ENCODE results near the gene RAD51B. TPM values are rescaled to one million over a fixed set of nuclear protein-coding genes. Genes with fewer than 3 reads are reported as not detected.

The RAD51B gene
- total RNA-seq, 1 experiment from 2014 or later = 8.5 TPM

GRCh38 chr14:68671909-68672308 lies 852.3 kb downstream of the RAD51B start:
- Histone ChIP-seq H3K27ac (ENCODE audit: low read length) (no peak overlapping the region), H3K36me3 (ENCODE audit: control insufficient read depth, insufficient read depth, low read length) (no peaks in the 10 kb centered on the region), H3K27me3 (ENCODE audit: control insufficient read depth, insufficient read depth, low read length) (no peaks in the 10 kb centered on the region), H3K4me1 (ENCODE audit: control insufficient read depth, insufficient read depth, low read length) (no peaks in the 10 kb centered on the region), H3K9me3 (ENCODE audit: control insufficient read depth, insufficient read depth, low read depth, low read length) (no peaks in the 10 kb centered on the region), H3K4me3 (ENCODE audit: low read depth in 2 of 2, low read length in 2 of 2) (no peak overlapping the region)
- no peak for DNase-seq (ENCODE audit: low read depth, low spot score)
- CTCF ChIA-PET = no interaction called here
- no peak for ATAC-seq
- in situ Hi-C loops (cut with HindIII; ENCODE audit: low pct_unique_long_range_greater_than_20kb, low sequenced_read_pairs) = no loop called here
- TF ChIP-seq REST (IDR thresholded peaks at IDR 0.05; ENCODE audit: insufficient read depth in 1 of 2, low read depth in 2 of 2, low read length in 1 of 2) (no peak), CTCF (IDR thresholded peaks at IDR 0.05) (no peak), POLR2AphosphoS5 (IDR thresholded peaks at IDR 0.05; ENCODE audit: low read depth, low read length) (no peak), TCF7L2 (IDR thresholded peaks at IDR 0.05; ENCODE audit: low read depth, low read length) (no peak), SIN3A (IDR thresholded peaks at IDR 0.05; ENCODE audit: borderline replicate concordance, insufficient read depth, low read depth, low read length) (no peak)
- intact Hi-C loops (cut with micrococcal nuclease; ENCODE audit: unreplicated experiment) = no loop called here
- BruUV-seq (replicated peaks) = no TSS peak
- POLR2A ChIA-PET = no interaction called here

- Histone ChIP-seq H3K36me3 (ENCODE audit: control insufficient read depth, insufficient read depth, low read length) (no peaks in the 10 kb centered on the region), H3K9me3 (ENCODE audit: control insufficient read depth, insufficient read depth, low read depth, low read length) (no peaks in the 10 kb centered on the region), H3K27ac (ENCODE audit: low read length) (no peak overlapping the region), H3K4me3 (ENCODE audit: low read depth in 2 of 2, low read length in 2 of 2) (no peak overlapping the region), H3K27me3 (ENCODE audit: control insufficient read depth, insufficient read depth, low read length) (no peaks in the 10 kb centered on the region), H3K4me1 (ENCODE audit: control insufficient read depth, insufficient read depth, low read length) (no peaks in the 10 kb centered on the region)
- BruUV-seq (replicated peaks) = no TSS peak
- CTCF ChIA-PET = no interaction called here
- in situ Hi-C loops (cut with HindIII; ENCODE audit: low pct_unique_long_range_greater_than_20kb, low sequenced_read_pairs) (no loop called here), intact Hi-C loops (cut with micrococcal nuclease; ENCODE audit: unreplicated experiment) (no loop called here)
- TF ChIP-seq REST (IDR thresholded peaks at IDR 0.05; ENCODE audit: insufficient read depth in 1 of 2, low read depth in 2 of 2, low read length in 1 of 2) = no peak
- TF ChIP-seq SIN3A (IDR thresholded peaks at IDR 0.05; ENCODE audit: borderline replicate concordance, insufficient read depth, low read depth, low read length) = no peak
- TF ChIP-seq CTCF (IDR thresholded peaks at IDR 0.05) = no peak
- no peak for TF ChIP-seq TCF7L2 (IDR thresholded peaks at IDR 0.05; ENCODE audit: low read depth, low read length)
- no peak for TF ChIP-seq POLR2AphosphoS5 (IDR thresholded peaks at IDR 0.05; ENCODE audit: low read depth, low read length)
- ATAC-seq = no peak
- POLR2A ChIA-PET = no interaction called here
- DNase-seq (ENCODE audit: low read depth, low spot score) = no peak
Measured at GRCh38 chr14:68672609-68673285, 853.2 kb downstream of the RAD51B start.
